GM21390 (cell line): ENCODE measurements around the gene SHC2.
"Not testable (repeated sequence)": the region's sequence is repeated elsewhere in the genome, so short reads cannot be mapped to it uniquely, and the experiment has no call there.

Experiments
- ATAC-seq: cut with Tn5 transposase; IDR thresholded peaks from one replicate; pipeline ENCODE4 v1.9.1; 2021; ENCODE audit not compliant: unreplicated experiment

SHC2 gene

GRCh38 chr19:427675-428074 lies 33.2 kb downstream of the SHC2 start:
- not testable (repeated sequence) for ATAC-seq

- ATAC-seq, result no peak
Observed at GRCh38 chr19:426725-427445, 33.9 kb downstream of the SHC2 start.

GRCh38 chr19:425056-425455 lies 35.8 kb downstream of the SHC2 start:
- ATAC-seq, result no peak

GRCh38 chr19:424546-424945 lies 36.3 kb downstream of the SHC2 start:
- no peak for ATAC-seq

- ATAC-seq, result no peak
Observed at GRCh38 chr19:423691-424466, 37.0 kb downstream of the SHC2 start.

- ATAC-seq, result not testable (repeated sequence)
Observed at GRCh38 chr19:422917-423226, 38.0 kb downstream of the SHC2 start.

GRCh38 chr19:422213-422916 lies 38.5 kb downstream of the SHC2 start:
- no peak for ATAC-seq

- ATAC-seq, result no peak
Observed at GRCh38 chr19:419721-420515, 40.9 kb downstream of the SHC2 start.

GRCh38 chr19:418761-419671 lies 41.8 kb downstream of the SHC2 start:
- ATAC-seq, result no peak

GRCh38 chr19:416416-416815 lies 44.4 kb downstream of the SHC2 start:
- ATAC-seq, result no peak

GRCh38 chr19:415292-415691 lies 45.5 kb downstream of the SHC2 start:
- ATAC-seq, result no peak

- ATAC-seq, result no peak
Observed at GRCh38 chr19:413756-414420, 46.9 kb downstream of the SHC2 start.

GRCh38 chr19:412356-413355 lies 48.2 kb downstream of the SHC2 start:
- ATAC-seq, result no peak

- no peak for ATAC-seq
Observed at GRCh38 chr19:411723-412355, 49.0 kb downstream of the SHC2 start.

- ATAC-seq, result not testable (repeated sequence)
Observed at GRCh38 chr19:411121-411722, 49.6 kb downstream of the SHC2 start.

GRCh38 chr19:410243-410781 lies 50.5 kb downstream of the SHC2 start:
- no peak for ATAC-seq

- no peak for ATAC-seq
Observed at GRCh38 chr19:409516-410242, 51.2 kb downstream of the SHC2 start.
